HK-2 (cell line): ENCODE data around the gene B3GLCT.
"Not testable (repeated sequence)": the region's sequence is repeated elsewhere in the genome, so short reads cannot be mapped to it uniquely, and the experiment has no call there.

Experiments
- DNase-seq: peaks from one replicate; pipeline ENCODE4 v3.0.0-alpha.2; 2018; ENCODE audit not compliant: unreplicated experiment

The B3GLCT gene

DNA sequence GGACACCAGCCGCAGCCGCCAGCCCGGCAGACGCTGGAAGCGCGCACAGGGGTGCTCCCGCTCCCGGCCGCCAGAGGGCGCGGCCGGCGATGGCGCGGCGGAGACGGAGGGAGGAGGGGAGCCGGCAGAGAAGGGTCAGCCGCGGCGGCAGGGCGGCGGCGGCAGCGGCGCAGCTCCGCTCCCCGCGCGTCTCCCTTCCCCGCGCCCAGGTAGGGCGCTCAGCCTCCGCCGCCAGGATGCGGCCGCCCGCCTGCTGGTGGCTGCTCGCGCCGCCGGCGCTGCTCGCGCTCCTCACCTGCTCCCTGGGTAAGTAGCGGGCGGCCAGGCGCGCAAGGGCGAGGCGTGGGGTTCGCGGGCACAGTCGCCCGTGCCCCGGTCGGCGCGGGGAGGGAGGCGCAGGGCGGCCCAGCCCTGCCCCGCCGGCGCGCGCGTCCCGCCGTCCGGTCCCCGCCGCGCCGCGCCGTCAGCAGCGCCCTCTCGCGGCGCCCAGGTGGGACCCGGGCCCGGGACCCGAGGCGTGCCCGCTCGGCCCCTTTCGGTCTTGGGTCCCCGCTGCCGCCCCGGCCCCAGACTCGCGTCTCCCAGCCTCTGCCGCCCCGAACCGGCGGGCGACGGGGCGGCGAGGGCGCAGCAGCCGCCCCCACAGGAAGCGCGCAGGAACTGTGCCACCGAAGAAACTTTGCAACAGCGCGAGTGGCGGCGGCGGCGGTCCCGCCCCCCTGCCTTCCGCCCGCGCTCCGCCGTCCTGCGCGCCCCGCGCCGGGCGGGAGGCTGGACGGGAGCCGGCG lies at the start of gene B3GLCT:
Gene B3GLCT (plus strand): TSS at position 127 of the 788 bp plus-strand sequence. CDS start 110 bp downstream, at position 237.
- peak; percentile 78 for DNase-seq

DNA sequence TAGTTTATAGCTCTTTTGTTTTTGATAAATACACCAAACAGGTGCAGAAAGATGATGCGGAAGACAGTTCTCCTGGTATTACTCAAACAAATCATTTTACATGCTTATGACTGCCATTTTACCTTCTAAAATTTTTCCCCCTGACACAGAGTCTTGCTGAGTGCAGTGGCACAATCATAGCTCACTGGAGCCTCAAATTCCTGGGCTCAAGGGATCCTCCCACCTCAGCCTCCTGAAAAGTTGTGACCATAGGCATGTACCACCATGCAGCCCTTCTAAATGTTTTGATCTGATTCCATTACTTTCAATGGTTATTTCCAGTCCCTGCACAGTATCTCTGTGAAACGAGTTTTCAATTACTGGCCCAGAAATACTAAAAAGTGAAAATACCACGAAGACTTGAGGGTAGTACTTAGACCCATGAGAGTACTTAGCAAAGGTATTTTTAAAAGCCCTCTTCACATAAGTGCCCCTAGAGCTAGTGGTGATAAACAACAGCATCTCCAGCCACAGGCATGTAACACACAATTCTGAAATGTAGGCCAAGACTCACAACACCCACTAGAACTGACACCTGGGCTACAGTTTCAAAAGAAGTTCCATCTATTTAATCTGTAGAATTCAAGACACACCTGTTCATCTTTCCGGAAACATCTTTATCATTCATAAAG lies 49.3 kb upstream of the B3GLCT start:
- no peak for DNase-seq

- DNase-seq: no peak
Measured at GRCh38 chr13:31151837-31152236, 47.9 kb upstream of the B3GLCT start.

- DNase-seq: no peak
Measured at GRCh38 chr13:31154939-31155338, 44.8 kb upstream of the B3GLCT start.

DNA sequence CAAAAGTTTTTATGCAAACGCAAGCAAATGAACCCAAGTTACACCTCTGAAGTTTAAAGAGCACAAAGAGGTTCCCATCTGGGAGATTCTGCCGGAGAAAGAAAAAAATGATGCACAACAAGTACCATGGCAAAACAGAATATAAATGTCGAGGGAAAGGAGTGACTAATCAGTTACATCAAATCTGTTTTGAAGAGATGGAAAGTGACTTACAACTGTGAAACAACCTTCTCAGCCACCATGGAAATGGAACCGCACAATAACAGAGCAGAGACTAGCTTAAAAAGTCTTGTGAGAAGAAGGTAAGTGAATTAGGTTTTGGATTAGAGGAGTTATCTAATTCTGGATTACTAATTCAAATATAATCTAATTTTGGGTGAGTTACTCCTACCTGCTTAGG lies 40.5 kb upstream of the B3GLCT start:
- no peak for DNase-seq

- peak; percentile 47 for DNase-seq
Measured at GRCh38 chr13:31160857-31161556, 38.8 kb upstream of the B3GLCT start.

GRCh38 chr13:31161557-31162150 lies 38.1 kb upstream of the B3GLCT start, which contains the start of gene HSPH1:
Gene HSPH1, minus strand, starts transcription at chr13:31161904. Its CDS starts 322 bp downstream, at chr13:31161582.
- peak; percentile 93 for DNase-seq

- peak; percentile 90 for DNase-seq
Measured at GRCh38 chr13:31162151-31163008, 37.4 kb upstream of the B3GLCT start.

DNA sequence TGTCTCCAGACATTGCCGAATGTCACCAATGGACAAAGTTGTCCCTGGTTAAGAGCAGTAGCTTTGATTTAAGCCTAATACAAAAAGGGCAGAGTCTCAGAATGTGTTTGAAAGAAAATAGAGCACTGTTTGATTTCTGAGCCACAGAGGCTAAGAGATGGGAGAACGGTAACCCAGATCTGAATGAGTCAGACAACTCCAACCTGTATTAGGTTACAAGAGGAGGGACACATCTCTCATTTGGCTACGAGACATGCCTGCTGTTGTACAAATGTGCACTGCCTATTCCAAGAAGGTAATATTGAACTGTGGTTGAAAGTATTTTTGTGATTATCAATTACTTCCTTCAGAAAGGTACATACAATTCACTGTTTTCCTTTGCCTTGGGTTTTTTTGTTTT lies 33.2 kb upstream of the B3GLCT start:
- peak; percentile 21 for DNase-seq

- no peak for DNase-seq
Measured at GRCh38 chr13:31167490-31167889, 32.3 kb upstream of the B3GLCT start.

DNA sequence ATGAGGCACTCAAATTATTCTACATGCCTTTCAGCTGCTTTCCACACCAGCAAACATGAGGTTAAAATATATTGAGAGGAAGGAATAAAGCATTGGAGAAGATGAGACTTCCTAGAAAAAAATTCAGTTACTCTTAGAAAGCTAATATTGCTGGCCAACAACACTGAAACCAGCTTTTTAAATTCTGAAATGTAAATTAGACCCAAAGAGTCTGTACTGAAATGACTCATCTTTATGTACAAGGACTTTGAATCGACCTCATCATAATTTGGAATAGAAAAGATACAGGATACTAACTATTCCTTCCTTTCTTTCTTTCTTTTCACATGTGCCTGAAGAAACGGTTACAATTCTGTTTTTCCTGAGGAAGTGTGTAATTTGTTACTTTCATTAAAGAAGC lies 31.6 kb upstream of the B3GLCT start:
- DNase-seq: no peak

- no peak for DNase-seq
Measured at GRCh38 chr13:31168736-31169135, 31.0 kb upstream of the B3GLCT start.

DNA sequence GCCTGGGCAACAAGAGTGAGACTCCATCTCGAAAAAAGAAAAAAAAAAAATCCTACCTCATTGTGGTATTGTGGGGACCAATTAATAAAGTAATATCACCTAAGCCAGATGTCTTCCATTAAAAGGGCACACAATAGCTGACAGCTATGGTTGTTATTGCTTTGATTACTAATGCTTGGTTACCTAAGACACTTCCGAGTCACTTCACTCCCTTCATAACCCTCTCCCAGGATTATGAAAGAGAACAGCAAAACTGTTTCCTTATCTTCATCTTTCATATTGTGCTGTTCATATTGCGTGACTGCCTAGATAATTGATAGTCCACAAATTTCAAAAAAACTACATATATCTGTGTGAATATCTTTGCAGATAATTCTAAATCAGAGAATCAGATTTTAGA lies 27.8 kb upstream of the B3GLCT start:
- DNase-seq: no peak

- peak; percentile 9 for DNase-seq
Measured at GRCh38 chr13:31172535-31172934, 27.2 kb upstream of the B3GLCT start.

DNA sequence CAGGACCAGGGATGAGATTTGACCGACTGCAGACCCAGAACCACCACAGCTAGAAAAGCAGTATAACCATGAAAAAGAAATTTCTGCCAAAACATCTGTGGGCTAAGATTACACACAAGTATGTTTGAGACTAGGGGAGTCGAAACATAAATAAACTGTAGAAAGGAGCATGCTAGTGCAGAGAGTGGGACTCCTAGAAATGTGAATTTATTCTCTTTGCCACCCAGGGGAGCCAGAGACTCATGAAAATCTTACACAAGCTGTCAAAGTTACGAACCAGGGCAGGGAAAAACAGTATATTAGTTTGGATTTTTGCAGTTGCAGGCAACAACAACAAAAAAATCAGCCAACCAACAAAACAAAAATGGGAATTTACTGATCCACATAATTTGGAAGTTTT lies 25.8 kb upstream of the B3GLCT start:
- no peak for DNase-seq

DNA sequence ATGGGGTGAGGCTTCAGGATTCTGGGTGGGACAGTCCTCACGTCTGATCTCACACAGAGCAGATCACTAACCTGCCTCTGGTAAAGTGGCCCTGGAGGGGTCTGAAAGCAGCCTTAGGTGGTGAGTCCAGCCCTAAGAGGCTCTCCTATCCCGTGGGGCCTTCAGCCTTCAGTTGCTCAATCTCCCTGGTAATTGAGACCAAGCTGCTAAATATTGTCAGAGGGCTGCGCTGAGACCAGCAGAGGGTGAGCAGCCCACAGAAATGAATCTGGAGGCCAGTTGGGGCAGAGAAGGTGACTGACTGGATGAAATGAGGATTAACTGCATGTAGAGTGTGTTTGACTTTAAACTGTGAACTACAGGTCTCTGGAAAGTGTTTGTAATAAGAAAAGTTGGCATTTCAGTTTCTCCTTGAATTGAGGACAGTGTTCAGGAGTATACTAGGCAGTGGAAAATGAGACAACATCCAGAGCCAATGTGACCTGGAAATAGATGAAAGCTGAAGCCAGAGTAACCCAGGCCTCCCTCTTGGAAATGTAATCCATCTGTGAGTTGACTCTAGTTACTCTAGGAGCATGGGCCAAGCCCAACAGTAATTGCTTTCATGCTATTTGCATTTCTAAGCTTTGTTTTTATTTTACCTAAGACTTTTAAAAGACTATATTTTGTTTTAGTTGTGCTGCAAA lies 23.8 kb upstream of the B3GLCT start:
- DNase-seq: no peak

DNA sequence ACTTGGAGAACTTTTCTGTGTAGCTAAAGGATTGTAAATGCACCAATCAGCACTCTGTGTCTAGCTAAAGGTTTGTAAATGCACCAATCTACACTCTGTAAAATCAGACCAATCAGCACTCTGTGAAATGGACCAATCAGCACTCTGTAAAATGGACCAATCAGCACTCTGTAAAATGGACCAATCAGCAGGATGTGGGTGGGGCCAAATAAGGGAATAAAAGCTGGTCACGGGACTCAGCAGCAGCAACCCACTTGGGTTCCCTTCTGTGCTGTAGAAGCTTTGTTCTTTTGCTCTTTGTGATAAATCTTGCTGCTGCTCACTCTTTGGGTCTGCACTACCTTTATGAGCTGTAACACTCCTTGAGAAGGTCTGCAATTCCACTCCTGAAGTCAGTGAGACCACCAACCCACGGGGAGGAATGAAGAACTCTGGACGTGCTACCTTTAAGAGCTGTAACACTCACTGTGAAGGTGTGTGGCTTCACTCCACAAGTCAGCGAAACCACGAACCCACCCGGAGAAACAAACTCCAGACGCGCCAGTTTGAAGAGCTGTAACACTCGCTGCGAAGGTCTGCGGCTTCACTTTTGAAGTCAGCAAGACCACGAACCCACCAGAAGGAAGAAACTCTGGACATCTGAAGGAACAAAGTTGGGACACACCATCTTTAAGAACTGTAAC lies 21.8 kb upstream of the B3GLCT start:
- not testable (repeated sequence) for DNase-seq

GRCh38 chr13:31179241-31179640 lies 20.5 kb upstream of the B3GLCT start:
- no peak for DNase-seq

- no peak for DNase-seq
Measured at GRCh38 chr13:31179754-31180153, 20.0 kb upstream of the B3GLCT start.

GRCh38 chr13:31182987-31183386 lies 16.8 kb upstream of the B3GLCT start:
- DNase-seq: no peak
